ENCODE results near the gene RDM1.
"Not testable (repeated sequence)": the region's sequence is repeated elsewhere in the genome, so short reads cannot be mapped to it uniquely, and the experiment has no call there.

Gene RDM1

DNA sequence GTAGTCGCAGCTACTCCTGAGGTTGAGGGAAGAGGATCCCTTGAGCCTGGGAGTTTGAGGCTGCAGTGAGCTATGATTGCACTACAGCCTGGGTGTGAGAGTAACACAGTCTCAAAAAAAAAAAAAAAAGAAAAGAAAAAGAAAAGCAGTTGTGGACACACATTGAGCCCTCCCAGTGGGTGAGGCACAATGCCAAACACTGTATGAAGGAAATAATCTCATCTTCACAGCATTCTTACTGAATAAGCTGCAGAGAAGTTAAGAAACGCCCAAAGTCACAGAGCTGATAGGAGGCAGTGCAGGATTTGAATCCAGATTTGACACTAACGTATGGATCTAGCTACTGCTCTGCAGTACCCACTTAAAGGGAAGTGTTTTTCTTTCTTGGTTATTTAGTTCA, 18.8 kb upstream of the RDM1 start:
- in situ Hi-C loops (cut with HindIII; ENCODE audit: low sequenced_read_pairs) = no loop called here
- no peak overlapping the region for H3K4me3 ChIP-seq (ENCODE audit: low read depth, low read length)
- TF ChIP-seq, protein P1, sequence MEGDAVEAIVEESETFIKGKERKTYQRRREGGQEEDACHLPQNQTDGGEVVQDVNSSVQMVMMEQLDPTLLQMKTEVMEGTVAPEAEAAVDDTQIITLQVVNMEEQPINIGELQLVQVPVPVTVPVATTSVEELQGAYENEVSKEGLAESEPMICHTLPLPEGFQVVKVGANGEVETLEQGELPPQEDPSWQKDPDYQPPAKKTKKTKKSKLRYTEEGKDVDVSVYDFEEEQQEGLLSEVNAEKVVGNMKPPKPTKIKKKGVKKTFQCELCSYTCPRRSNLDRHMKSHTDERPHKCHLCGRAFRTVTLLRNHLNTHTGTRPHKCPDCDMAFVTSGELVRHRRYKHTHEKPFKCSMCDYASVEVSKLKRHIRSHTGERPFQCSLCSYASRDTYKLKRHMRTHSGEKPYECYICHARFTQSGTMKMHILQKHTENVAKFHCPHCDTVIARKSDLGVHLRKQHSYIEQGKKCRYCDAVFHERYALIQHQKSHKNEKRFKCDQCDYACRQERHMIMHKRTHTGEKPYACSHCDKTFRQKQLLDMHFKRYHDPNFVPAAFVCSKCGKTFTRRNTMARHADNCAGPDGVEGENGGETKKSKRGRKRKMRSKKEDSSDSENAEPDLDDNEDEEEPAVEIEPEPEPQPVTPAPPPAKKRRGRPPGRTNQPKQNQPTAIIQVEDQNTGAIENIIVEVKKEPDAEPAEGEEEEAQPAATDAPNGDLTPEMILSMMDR (IDR thresholded peaks at IDR 0.05; ENCODE audit: low read depth, low read length, missing control alignments) = no peak
- DNase-seq (ENCODE audit: low read depth) = no peak

DNA sequence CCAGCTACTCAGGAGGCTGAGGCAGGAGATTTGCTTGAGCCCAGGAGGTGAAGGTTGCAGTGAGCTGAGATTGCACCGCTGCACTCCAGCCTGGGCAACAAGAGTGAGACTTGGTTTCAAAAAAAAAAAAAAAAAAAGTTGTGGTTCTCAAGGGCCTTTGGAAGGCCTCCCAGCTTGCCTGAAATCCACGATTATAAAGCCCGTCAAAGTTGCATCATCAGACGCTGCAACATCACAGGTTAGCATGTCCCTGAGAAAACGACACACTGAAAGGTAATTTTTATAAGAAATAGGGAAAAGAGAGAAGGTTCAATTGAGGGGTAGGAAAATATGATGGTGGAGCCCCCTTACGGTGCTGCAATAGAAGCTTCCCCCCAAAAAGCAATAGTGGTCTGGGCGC, 17.5 kb upstream of the RDM1 start:
- in situ Hi-C loops (cut with HindIII; ENCODE audit: low sequenced_read_pairs) = no loop called here
- TF ChIP-seq, protein P1 (IDR thresholded peaks at IDR 0.05; ENCODE audit: low read depth, low read length, missing control alignments) = no peak
- H3K4me3 ChIP-seq (ENCODE audit: low read depth, low read length) = no peak overlapping the region
- no peak for DNase-seq (ENCODE audit: low read depth)

DNA sequence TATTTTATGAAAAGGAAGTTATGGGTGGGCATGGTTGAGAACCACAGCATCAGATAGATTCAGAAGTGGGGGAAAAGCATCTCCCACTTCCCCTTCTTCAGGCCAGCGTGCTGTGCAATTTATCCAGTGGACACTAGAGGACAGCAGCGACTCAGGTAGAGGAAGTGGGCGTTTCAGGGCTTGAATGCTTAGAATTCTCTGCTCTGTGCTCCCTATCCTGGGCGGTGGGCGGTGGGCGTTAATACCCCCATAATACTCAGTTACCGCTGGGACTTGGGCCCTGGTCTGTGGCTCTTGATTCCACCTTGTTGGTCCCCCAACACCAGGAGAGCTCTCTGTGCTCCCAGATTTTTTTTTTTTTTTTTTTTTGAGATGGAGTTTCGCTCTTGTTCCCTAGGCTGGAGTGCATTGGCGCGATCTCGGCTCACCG, 16.6 kb upstream of the RDM1 start:
- no peak overlapping the region for H3K4me3 ChIP-seq (ENCODE audit: low read depth, low read length)
- DNase-seq (ENCODE audit: low read depth) = no peak
- TF ChIP-seq, protein P1 (IDR thresholded peaks at IDR 0.05; ENCODE audit: low read depth, low read length, missing control alignments) = peak; percentile 87
- in situ Hi-C loops (cut with HindIII; ENCODE audit: low sequenced_read_pairs) = no loop called here

DNA sequence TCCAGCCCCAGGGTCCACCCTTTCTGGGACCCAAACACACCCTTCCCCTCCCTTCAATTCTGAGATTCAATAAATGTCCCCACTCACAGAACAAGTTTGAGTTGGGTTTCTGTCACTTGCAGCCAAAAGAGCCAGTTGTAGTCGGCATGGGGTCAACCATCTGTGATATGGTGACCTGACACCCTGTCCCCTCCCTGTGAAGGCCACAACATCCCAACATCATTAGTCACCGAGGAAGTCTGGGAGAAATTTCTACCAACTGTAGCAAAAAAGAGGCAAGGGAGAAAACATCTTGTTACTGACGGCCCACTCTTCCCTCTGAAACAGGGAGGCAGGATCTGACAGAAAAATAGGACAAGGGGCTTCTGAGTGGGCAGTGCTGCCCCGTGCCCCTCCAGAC, 13.6 kb upstream of the RDM1 start:
- in situ Hi-C loops (cut with HindIII; ENCODE audit: low sequenced_read_pairs) = no loop called here
- DNase-seq (ENCODE audit: low read depth) = no peak
- no peak overlapping the region for H3K4me3 ChIP-seq (ENCODE audit: low read depth, low read length)
- TF ChIP-seq, protein P1 (IDR thresholded peaks at IDR 0.05; ENCODE audit: low read depth, low read length, missing control alignments) = no peak

DNA sequence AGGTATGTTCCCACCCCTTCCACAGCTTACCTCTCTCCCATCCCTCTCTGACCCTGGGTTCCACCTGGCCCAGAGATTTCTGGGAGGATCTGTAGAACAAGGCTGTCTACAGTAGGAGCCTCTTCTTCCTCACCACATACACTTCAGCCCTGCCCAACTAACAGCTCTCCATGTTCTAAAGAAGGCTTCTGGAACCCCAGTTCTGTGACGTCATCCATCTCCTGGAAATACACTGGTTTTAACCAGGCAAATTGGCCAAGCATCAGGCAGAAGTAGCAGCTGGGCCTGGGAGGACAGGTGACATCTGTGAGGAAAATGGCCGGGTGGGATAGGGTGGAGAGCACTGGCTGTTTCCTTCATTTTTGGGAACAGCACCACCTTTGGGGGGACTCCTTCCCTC, 13.0 kb upstream of the RDM1 start, which contains the start of gene LYZL6:
Gene LYZL6 (minus strand): TSS at position 177 of the 400 bp plus-strand sequence. CDS start 4,357 bp downstream, outside the sequence.
- DNase-seq (ENCODE audit: low read depth) = no peak
- TF ChIP-seq, protein P1 (IDR thresholded peaks at IDR 0.05; ENCODE audit: low read depth, low read length, missing control alignments) = no peak
- H3K4me3 ChIP-seq (ENCODE audit: low read depth, low read length) = no peak within 1 kb of the TSS
- in situ Hi-C loops (cut with HindIII; ENCODE audit: low sequenced_read_pairs) = no loop called here

DNA sequence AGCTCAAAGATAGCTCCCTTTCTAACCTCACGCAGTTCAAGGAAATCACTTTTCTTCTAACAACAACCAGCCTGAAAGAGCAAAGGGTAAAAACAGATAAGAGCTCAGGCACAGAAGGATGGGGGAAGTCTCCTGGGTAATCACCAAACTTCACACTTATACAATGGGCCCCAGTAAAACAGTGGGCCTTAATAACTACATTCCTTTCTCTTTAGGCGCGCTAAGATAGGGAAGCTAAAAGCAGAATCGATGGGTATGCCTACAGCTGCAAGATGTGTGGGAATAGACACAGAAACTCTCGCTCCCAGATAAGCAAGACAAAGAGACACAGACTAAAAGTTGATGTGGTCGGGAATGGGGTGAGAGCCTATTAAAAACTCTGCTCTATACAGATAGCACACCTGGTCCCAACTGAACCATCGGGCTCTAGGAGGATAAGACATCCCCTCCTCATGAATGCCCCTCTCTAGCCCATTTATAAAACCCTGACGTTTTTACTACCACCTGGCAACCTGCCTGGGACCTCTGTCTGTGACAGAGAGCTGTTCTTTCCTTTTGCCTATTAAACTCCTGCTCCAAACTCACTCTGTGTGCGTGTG, 12.1 kb upstream of the RDM1 start:
- no peak for DNase-seq (ENCODE audit: low read depth)
- TF ChIP-seq, protein P1 (IDR thresholded peaks at IDR 0.05; ENCODE audit: low read depth, low read length, missing control alignments) = no peak
- H3K4me3 ChIP-seq (ENCODE audit: low read depth, low read length) = no peak overlapping the region
- in situ Hi-C loops (cut with HindIII; ENCODE audit: low sequenced_read_pairs) = no loop called here

DNA sequence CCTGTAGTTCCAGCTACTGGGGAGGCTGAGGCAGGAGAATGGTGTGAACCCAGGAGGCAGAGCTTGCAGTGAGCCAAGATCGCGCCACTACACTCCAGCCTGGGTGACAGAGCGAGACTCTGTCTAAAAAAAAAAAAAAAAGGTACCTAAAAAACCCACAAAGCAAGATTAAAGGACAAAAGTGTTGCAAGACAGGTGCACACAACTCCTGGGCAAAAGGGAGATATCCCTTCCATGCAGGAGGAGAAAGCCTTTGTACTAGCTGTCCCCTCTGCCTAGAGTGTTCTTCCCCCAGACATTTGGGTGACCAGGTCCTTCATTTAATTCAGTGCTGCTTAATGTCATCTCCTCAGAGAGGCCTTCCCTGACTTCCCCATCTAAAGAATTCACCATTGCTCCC, 7.9 kb upstream of the RDM1 start:
- DNase-seq (ENCODE audit: low read depth); in situ Hi-C loops (cut with HindIII; ENCODE audit: low sequenced_read_pairs); H3K4me3 ChIP-seq (ENCODE audit: low read depth, low read length): not testable (repeated sequence)

Data from astrocyte of the cerebellum (primary cell).